HG02870 (cell line): Measurements from ENCODE around the gene S100A14.
"Not testable (repeated sequence)": the region's sequence is repeated elsewhere in the genome, so short reads cannot be mapped to it uniquely, and the experiment has no call there.

Experiments
- ATAC-seq: cut with Tn5 transposase; IDR thresholded peaks from one replicate; pipeline ENCODE4 v1.9.1; 2021; ENCODE audit warnings: mild to moderate bottlenecking, moderate library complexity; ENCODE audit not compliant: unreplicated experiment

The S100A14 gene

GRCh38 chr1:153588482-153588881, 27.6 kb downstream of the S100A14 start:
- ATAC-seq, result no peak

- not testable (repeated sequence) for ATAC-seq
These were observed 28.1 kb downstream of the S100A14 start for GRCh38 chr1:153588033-153588432.

DNA sequence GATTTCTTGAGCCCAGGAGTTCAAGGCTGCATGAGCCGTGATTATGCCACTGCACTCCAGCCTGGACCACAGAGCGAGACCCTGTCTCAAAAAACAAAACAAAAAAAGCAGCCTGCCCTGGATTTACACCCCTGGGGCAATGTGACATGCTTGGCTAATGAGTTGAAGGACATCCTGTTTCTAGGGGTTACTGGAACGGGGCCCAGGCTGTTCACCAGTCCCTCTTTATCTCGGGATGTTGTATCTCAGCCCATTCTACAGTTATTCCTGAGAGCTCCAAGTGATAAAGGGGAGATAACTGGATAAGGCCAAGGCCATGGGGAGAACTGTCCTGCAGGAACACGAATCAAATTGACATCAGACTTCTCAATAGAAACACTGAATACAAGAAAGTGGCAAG, 28.8 kb downstream of the S100A14 start:
- no peak for ATAC-seq

GRCh38 chr1:153586347-153586746, 29.8 kb downstream of the S100A14 start:
- no peak for ATAC-seq

DNA sequence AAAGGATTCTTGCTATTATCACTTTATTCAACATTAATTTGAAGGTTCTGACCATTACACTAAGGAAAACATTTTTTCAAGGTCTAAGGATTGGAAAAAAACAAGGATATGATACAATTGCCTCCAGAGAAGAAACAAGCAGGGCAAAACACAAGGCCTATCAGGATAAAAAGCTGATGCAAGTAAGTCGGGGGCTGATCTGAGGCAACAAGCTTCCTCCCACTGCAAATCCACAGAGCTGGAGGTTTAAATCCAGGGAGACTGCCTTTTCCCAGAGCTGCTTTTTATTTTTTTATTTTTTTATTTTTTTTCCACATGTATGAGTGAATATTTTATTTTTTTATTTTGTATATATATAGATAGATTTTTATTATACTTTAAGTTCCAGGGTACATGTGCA, 31.1 kb downstream of the S100A14 start:
- no peak for ATAC-seq

DNA sequence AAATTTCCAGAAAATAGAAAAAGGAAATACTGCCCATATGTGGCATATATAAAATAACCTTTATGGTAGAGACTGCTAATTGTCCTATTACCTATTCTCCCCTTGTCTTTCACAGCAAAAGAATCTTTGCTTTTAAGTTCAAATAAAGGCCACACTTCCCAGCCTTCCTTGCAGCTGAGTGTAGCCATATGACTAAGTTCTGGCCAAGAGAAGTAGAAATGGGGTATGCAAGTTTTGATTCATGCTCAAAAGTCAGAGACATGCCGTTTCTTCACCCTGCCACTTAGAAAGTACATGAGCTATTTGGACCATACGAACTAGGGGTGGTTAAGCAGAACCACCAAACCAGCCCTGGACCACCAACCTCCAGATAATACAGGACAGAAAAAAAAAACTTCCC, 32.1 kb downstream of the S100A14 start:
- no peak for ATAC-seq

GRCh38 chr1:153583514-153583913, 32.6 kb downstream of the S100A14 start:
- ATAC-seq, result not testable (repeated sequence)

DNA sequence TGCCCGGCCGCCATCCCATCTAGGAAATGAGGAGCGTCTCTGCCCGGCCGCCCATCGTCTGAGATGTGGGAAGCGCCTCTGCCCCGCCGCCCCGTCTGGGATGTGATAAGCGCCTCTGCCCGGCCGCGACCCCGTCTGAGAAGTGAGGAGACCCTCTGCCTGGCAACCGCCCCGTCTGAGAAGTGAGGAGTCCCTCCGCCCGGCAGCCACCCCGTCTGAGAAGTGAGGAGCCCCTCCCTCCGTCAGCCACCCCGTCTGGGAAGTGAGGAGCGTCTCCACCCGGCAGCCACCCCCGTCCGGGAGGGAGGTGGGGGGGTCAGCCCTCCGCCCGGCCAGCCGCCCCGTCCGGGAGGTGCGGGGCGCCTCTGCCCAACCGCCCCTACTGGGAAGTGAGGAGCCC, 33.3 kb downstream of the S100A14 start:
- ATAC-seq, result not testable (repeated sequence)

GRCh38 chr1:153578936-153579335, 37.2 kb downstream of the S100A14 start:
- ATAC-seq, result no peak

- no peak for ATAC-seq
These were observed 37.6 kb downstream of the S100A14 start for GRCh38 chr1:153578490-153578889.

- no peak for ATAC-seq
These were observed 38.5 kb downstream of the S100A14 start for GRCh38 chr1:153577624-153578051.

DNA sequence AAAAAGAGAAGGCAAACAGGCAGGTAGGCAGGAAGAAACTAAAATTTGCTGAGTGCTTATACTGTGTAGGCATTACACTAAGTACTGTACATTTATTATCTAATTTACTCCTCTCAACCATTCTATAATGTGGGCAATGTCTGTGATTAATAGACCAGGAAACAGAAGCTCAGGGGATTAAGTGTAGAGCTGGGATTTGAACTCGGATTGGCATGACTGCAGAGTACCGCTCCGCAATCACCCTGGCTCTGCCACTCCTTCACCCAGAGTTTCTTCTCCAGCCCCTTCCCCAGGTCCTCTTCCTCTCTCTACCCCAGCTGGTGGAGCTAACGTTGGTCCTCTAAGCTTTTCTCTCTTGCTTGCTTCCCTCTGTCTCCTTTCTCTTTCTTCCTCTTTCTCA, 39.0 kb downstream of the S100A14 start:
- ATAC-seq, result no peak

- not testable (repeated sequence) for ATAC-seq
These were observed 40.6 kb downstream of the S100A14 start for GRCh38 chr1:153575497-153575896.

- ATAC-seq, result not testable (repeated sequence)
These were observed 41.0 kb downstream of the S100A14 start for GRCh38 chr1:153575081-153575491.

DNA sequence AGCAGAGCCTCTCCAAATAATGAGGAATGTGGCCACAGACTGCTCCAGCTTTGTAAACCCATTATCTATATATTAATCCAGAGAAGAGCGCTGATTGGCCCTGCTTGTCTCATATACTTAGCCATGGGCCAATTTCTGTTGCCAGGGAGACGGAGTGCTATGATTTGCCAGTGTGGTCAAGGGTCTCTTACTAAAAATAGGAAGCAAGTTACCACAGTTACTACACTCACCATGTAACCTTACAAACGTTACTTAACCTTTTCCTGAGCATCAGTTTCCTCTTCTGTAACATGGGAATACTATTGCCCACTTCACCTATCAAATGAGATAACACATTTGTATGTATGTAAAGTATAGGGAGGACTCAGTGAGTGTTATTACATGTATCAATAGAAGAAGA, 42.8 kb downstream of the S100A14 start:
- ATAC-seq, result no peak

DNA sequence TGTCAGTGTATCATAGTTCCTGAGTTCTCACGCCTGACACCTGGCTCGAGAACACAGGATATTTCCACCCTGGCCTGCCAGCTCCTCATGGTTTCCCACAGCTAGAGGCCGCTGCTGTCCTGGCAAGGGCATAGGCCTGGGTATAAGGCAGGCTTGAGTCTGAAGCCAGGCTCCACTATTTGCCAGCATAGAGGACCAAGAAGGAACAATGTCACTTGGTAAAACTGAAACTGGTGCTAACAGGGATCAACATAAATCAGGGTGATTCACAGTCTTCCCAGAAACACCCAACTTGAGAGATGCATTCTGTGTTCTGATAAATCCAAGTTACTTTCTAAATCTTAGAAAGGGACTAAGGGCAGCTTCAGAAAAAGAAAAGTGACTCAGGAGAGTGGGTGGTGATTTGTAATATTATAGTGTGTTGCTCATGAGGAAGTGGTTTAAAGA, 43.5 kb downstream of the S100A14 start:
- no peak for ATAC-seq

GRCh38 chr1:153571706-153572105, 44.4 kb downstream of the S100A14 start:
- ATAC-seq, result no peak

DNA sequence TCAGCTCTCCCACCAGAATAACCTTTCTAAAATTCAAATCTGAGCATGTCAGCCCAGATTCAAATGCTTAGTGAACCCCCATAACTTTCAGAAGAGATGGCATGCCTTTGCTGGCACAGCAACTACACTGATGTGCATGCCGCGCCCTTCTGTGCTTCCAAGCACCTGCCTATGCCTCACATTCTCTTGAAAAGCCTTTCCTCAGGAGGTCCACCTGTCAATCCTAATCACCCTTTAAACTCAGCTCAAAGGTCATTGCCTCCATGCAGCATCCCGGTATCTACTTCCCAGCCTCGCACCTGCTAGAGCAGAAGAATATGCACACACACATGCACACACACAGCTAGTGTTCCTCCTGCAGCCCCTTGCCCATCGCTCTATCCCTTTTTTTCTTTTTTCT, 45.3 kb downstream of the S100A14 start:
- no peak for ATAC-seq

DNA sequence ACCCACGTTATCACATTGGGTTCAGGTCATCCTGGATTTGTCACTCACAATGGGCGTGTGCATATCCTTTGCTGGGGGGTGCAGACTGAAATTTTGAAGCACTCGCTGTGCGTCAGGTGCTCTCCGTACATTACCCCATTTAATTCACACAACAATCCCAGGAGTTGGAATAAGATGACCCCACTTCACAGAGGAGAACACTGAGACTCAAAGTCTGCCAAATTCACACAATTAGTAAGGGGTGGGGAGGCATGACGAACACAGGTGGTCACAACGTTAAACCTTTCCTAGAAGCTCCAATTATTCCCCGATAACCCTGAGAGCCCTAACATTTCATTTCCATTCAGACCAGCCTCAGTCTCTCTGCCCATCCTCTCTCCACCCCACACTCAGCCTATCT, 46.7 kb downstream of the S100A14 start:
- no peak for ATAC-seq

DNA sequence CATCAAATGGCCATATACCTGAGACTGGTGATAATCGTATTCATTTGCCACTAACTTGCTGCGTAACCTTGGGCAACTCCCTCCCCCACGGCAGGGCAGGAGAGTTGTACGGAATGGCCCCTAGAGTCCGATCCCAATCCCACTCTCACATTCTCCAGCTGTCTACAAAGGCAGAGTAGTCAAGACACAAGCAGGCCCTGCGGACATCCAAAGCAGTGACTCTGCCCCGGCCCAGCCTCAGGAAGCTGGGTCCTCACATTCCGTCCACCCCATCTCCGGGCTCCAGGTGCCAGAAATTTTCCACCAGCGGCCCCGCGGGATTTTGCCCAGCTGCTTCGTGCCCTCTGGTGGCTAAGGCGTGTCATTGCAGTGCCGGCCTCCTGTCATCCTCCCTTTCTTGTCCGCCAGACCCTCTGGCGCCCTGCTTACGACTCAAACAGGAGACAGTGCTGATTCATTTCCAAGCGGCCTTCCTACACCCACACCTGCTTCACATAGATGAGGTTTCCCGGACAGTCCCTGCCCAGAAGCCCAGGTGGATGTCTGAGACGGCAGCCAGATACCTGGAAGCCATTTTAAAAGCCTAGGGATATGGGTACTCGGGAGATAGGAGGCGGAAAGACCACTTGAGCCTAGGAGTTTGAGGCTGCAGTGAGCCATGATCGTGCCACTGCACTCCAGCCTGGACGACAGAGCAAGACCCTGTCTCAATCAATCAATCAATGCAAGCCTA, 47.6 kb downstream of the S100A14 start:
- ATAC-seq, result no peak

DNA sequence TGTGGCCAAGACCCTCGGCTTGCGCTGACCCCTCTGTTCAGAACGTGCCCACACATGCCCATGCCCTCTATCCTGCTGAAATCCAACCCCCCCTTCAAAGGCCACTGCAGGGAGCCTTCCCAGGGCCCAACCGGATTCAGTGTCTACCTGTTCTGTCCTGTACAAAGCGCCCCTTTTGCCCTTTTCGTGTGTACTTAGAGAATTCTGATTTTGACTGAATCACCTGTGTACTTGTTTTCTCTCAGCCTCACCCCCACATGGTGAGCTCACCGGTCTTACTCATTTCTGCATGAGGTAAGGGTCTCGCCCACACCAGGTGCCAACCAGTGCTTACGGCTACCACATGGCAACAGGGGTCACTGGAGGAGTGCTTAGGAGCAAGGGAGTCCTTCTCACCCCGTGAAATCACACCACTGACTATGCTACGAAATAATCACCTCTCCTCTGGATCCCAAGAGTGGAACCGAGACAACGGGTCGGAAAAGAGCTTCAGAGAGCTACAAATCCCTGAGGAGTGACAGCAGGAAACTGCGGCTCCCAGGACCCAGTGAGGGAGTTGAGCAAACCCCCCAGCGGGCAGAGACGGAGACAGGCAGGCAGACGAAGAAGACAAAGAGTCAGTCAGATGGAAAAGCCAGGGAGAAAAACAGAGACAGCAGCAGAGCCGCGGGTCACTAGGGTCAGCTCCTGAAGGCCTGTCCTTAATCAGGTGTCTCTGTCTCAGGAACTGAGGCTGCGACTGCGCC, 48.3 kb downstream of the S100A14 start:
- ATAC-seq, result no peak
